ES-I3 (cell line): ENCODE results near the gene ETV6.

Source experiments
- H3K36me3 ChIP-seq: 2 replicates; pipeline ENCODE4 v1.6.1; 2013; ENCODE audit warnings: mild to moderate bottlenecking, low read length, control low read depth, moderate library complexity; ENCODE audit not compliant: insufficient read depth
- H3K4me1 ChIP-seq: 2 replicates; pipeline ENCODE4 v1.6.1; 2013; ENCODE audit warnings: mild to moderate bottlenecking, control low read depth, low read length; ENCODE audit not compliant: insufficient read depth
- H3K9ac ChIP-seq: 2 replicates; pipeline ENCODE4 v1.6.1; 2013; ENCODE audit warnings: low read depth, mild to moderate bottlenecking, low read length, moderate library complexity
- H3K9me3 ChIP-seq: 2 replicates; pipeline ENCODE4 v1.6.1; 2013; ENCODE audit warnings: mild to moderate bottlenecking, low read length, moderate library complexity; ENCODE audit not compliant: control insufficient read depth, insufficient read depth

Gene ETV6

DNA sequence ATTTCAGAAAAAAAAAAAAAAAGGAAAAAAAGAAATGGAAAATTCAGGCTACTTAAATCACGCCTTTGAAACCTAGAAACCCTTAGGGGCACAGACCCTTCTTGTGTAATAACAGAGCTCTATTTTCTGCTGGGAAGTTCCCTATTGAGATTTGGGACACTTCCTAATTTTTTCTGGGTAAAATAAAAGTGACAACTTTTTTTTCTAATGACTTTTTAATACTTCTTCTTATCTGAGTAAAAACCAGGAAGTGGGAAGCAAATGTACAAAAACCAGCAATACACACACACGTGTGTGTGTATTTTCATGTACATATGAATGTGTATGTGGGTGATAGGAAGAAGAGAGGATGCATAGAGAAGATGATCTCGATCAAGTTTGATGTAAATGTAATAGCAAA, 35.8 kb downstream of the ETV6 start:
- Histone ChIP-seq H3K36me3 (no peaks in the 10 kb centered on the region), H3K9me3 (no peaks in the 10 kb centered on the region), H3K4me1 (peaks cover 20% of the 10 kb centered on the region), H3K9ac (no peak overlapping the region)

DNA sequence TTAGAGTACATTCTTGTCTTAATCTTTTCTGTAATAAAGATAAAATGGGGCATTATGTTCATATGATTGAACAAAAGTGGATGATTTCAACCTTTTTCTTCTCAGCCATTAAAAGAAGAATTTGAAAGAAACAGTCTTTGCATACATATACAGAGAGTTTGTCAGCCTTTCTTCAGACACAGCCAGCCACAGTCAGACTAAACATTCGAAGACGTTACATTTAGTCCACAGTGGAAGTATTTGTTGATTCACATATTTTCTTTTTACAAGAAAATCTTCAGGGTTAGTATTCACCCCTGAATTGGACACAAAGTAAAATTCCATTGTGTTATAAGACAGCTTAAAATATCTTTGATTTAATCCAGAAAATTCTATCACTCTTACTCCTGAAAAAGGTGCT, 36.2 kb downstream of the ETV6 start:
- Histone ChIP-seq H3K9ac (no peak overlapping the region), H3K4me1 (peaks cover 20% of the 10 kb centered on the region)

DNA sequence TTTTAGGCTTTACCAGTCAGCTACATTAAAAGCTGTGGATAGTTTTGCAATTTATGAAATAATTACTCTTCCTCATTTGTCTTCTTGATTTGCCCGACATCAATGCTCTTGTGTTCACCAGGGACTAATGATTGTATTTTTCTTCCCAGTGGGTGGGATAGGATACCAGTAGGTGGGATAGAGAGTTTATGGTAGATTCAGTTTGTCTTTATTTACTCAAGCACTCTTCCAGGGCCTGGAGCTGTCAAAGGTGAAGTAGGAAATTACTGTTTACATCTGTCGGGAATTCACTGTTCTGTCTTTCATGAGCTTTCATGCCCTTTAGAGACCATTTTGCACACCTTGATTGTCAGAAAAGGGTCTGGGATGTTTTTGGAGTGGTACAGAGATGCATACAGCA, 36.6 kb downstream of the ETV6 start:
- no peaks in the 10 kb centered on the region for H3K36me3 ChIP-seq
- no peaks in the 10 kb centered on the region for H3K9me3 ChIP-seq
- no peak overlapping the region for H3K9ac ChIP-seq
- H3K4me1 ChIP-seq, result peaks cover 20% of the 10 kb centered on the region

More for the DNA sequence above, 36.2 kb downstream of the ETV6 start:
- H3K36me3 ChIP-seq, result no peaks in the 10 kb centered on the region
- H3K9me3 ChIP-seq, result no peaks in the 10 kb centered on the region

DNA sequence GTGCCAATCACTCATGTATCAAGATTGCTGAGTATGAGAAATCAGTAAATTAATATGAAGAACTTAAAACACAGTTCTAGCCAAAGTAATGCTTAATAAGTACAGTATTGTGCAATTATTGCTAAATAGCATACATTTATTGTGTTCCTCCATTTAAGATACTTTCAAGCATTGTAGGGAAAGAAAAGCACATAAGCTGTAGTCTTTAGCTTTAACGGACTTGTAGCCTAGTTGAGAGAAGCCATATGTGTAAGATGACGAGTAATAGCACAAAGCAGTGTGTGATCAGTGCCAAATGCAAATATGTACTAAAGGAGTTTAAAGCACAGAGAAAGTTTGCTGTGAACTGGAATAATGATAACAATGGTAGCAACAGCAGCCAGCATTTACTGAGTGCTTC, 38.1 kb downstream of the ETV6 start:
- Histone ChIP-seq H3K4me1 (peaks cover 20% of the 10 kb centered on the region), H3K9ac (no peak overlapping the region), H3K9me3 (no peaks in the 10 kb centered on the region), H3K36me3 (no peaks in the 10 kb centered on the region)

DNA sequence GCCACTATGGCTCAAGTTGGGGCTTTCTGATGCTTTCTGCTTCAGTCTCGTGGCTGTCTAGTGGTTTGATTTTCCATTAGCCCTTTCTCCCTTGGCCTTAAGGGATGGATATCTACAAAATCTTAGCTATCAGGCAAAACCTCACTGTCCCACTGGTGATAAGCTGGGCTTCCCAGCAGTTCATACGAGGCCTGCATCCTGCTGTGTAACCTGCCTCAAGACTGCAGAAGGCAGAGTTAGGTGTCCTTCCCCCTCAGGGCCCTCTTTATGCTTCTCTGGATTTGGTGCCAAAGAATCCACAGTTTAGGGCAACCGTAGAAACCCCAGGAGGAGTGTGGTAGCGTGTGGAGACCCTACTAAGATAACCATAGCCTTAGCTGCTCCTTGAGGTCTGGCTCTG, 38.9 kb downstream of the ETV6 start:
- Histone ChIP-seq H3K36me3 (no peaks in the 10 kb centered on the region), H3K9ac (no peak overlapping the region), H3K9me3 (no peaks in the 10 kb centered on the region), H3K4me1 (peaks cover 20% of the 10 kb centered on the region)

DNA sequence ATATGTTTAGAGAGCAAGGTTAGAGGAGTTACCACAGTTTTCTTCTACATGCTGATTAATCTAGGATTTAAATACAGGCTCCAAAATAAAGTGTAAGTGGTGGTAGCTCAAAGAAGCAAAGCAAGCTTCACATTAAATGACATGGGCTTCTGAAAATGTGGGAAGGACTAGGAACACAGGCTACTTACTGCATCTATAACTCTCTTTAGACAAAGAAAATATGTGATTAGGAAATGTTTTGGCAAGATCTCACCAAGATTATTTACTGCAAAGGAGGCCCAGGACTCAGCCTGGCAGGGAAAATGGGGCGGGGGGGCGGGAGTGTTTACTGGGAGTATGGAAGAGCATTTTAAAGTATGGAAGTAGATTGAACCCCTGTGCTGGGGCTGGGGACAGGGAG, 39.4 kb downstream of the ETV6 start:
- no peaks in the 10 kb centered on the region for H3K36me3 ChIP-seq
- H3K9ac ChIP-seq, result no peak overlapping the region
- peaks cover 20% of the 10 kb centered on the region for H3K4me1 ChIP-seq
- no peaks in the 10 kb centered on the region for H3K9me3 ChIP-seq

DNA sequence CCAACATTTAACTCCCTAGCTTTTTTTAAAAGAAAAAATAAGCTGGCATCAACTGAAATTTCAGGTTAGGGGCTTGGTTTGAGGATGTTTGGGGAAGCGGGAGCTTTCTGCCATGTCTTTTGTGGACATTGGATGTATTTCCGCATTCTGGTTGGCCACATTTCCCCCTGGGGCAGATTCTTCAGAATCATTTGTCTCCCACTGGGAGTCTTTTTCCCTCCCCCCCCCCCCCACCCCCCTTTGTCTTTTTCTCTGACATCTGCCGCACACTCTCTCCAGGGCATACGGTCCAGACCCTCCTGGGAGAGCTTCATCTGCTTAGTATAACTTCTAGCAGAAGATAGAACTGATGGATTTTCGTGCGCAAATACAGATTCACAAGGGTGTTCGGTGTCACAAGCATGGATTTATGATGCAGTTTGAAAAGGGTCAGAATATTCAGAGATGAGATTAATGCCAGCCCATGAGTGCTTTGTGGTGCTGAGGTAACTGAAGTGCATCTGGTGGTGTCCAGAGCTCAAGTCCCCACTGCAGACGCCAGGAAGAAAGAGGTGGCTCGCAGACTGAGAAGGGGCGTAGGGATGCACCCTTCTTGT, 40.2 kb downstream of the ETV6 start:
- Histone ChIP-seq H3K9ac (no peak overlapping the region), H3K9me3 (no peaks in the 10 kb centered on the region), H3K36me3 (no peaks in the 10 kb centered on the region), H3K4me1 (peaks cover 20% of the 10 kb centered on the region)

DNA sequence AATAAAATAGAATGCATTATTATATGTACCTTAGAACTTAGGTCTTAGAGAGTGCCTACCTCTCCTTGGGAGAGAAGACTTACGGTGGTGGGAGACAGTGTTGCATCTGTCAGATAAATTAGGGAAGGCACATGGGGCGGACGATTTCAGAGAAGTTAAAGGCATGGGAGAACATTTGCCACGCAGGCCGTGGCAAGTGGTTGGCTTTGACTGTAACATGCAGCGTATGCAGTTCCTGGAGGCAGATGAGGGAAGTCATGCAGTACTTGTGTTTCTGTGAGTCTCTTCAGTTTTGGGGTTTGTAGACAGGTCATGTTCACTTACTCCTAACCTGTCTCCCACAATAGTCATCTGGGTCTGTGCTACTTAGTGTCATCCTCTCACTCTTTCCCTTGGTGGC, 43.6 kb downstream of the ETV6 start:
- Histone ChIP-seq H3K9me3 (no peaks in the 10 kb centered on the region), H3K36me3 (no peaks in the 10 kb centered on the region), H3K4me1 (peaks cover 8% of the 10 kb centered on the region; the same call in 1 of the 2 replicates), H3K9ac (no peak overlapping the region)

DNA sequence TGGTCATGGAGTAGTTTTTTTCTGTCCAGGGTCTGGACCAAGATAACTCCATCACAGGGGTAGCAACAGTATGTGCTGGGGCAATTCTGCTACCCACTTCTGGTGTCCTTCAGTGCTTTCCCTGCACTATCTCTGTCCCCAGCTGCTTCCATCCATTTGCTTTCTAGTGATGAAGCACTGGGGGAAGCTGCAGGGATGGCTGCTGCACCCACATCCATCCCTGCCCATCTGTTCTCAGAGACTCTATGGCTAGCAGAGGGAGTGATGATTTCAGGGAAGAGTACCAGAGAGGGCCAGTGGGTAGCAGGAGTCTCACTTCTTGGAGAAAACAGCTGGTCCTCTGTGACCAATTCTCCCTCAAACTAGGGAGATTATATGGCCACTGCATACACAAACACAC, 44.1 kb downstream of the ETV6 start:
- no peaks in the 10 kb centered on the region for H3K36me3 ChIP-seq
- no peak overlapping the region for H3K9ac ChIP-seq
- H3K4me1 ChIP-seq, result peaks cover 4% of the 10 kb centered on the region; the same call in 1 of the 2 replicates
- H3K9me3 ChIP-seq, result no peaks in the 10 kb centered on the region

DNA sequence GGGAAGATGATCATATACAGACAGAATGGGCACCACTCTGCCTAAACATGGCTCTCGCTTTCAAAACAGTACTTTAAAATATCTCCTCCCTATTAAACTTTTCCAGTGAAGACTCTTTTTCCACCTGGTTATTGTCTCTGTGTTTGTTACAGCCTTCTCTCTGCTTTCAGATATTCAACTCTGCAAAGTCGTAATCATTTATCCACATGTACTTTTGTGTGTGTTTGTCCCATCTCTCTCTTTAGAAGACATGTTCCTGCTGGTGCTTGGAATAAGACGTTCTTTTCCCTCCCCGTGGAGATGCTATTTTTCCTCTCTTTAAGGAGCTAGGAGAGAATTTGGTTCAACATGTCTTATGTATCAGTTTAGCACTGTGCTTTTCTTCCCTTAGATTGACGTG, 45.1 kb downstream of the ETV6 start:
- Histone ChIP-seq H3K9me3 (no peaks in the 10 kb centered on the region), H3K9ac (no peak overlapping the region), H3K36me3 (no peaks in the 10 kb centered on the region), H3K4me1 (peaks cover 4% of the 10 kb centered on the region; the same call in 1 of the 2 replicates)

DNA sequence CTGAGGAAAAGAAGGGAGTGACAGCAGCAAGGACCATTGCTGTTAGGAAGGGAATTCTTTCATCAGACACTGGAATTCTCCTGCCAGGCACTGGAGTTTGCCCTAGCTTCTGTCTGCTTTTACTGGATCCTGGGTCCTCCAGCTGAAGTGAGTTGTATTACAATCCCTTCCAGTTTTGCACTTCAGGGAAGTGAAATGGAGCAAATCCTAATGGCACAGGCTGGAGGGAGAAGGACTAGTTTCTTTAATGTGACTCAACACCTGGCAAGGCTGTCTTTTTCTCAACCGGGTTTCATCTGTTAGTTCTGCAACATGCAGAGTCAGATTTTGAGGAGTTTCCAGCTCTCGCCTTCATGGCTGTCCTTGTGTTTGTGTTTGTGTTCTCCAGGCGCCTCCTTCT, 45.8 kb downstream of the ETV6 start:
- no peak overlapping the region for H3K9ac ChIP-seq
- no peaks in the 10 kb centered on the region for H3K36me3 ChIP-seq
- no peaks in the 10 kb centered on the region for H3K9me3 ChIP-seq
- H3K4me1 ChIP-seq, result no peaks in the 10 kb centered on the region

DNA sequence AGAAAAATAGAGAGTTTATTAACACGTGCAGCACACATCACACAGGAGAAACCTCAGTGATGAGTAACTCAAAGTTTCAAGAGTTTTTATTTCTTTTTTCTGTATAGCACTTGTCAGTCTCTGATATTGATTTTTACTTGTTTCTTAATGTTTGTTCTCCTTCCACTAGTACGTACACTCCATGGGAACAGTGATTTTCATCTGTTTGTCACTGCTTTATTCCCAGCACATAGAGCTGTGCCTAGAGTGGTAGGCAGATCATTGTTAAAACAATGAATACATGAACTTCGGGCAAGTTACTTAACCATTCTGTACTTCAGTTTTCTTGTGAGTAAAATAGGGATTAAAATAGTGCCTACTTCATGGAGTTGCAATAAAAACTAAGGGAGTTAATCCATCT, 46.6 kb downstream of the ETV6 start:
- H3K9ac ChIP-seq, result no peak overlapping the region
- H3K36me3 ChIP-seq, result no peaks in the 10 kb centered on the region
- peaks cover 5% of the 10 kb centered on the region for H3K4me1 ChIP-seq
- H3K9me3 ChIP-seq, result no peaks in the 10 kb centered on the region

DNA sequence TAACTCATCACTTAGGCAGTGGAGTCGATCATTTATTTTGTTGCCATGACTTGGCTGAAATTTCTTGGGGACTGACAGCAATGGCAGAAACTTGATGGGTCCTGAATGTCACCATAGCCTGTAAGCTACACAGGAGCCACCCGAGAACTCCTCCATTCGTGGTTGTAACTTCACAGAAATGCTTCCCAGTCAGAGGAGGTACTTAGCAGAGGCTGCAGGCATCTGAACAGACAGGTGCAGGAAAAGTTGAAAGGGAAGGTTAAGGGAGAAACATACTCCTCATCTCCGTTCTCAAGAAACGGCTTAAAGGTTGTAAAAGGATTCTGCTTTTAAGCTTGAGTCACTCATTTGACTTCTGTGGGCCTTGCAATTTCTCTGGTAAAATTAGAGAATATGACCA, 47.7 kb downstream of the ETV6 start:
- Histone ChIP-seq H3K9ac (no peak overlapping the region), H3K4me1 (peaks cover 11% of the 10 kb centered on the region), H3K36me3 (no peaks in the 10 kb centered on the region), H3K9me3 (no peaks in the 10 kb centered on the region)

DNA sequence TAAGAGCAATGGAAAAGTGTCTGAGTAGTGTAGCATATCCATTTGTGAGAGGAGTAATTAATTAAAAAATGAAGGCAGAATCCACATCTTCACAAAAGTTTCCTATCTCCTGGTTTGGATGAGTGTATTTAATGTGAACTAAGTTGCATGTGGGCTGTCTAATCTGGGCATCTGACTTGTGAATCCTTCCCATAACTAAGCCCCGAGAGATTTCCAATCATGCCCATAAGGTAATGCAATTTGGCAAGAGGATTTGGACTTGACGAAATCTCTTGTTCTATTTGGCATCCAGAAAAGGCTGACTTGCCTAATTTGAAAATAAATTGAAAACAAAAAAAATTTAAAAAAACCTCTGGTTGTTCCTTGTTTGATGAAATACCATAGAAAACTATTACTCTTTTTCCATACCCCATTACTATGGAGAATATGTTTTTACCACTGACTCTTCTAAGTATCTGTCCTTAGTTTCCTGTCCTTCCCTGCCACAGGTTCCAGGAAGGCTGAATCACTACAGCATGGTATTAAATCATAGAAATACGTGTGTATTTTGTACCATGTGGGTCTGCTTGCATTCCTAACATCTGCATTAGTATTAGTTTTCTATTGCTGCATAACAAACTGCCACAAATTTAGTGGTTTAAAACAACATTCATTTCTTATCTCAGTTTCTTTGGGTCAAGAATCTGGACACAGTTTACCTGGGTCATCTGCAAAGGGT, 48.4 kb downstream of the ETV6 start:
- Histone ChIP-seq H3K9me3 (no peaks in the 10 kb centered on the region), H3K36me3 (no peaks in the 10 kb centered on the region), H3K9ac (no peak overlapping the region), H3K4me1 (peaks cover 11% of the 10 kb centered on the region)

DNA sequence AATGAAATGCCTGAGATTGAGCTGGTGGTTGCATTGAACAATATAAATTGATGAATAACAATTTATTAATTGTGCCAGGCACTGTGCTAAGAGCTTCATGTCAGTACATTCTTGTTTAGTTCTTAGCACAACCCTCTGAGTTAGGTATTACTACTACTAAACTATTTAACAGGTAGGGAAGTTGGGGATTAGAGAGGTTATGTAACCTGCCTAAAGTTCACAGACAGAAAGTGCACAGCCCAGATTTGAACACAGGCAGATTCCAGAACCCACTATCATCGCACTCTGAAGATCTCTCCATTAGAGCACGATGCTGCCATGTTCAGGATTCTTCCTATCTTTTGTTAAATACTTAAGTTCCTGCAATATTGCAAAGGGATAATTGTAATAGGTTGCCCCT, 49.3 kb downstream of the ETV6 start:
- H3K9ac ChIP-seq, result no peak overlapping the region
- H3K36me3 ChIP-seq, result no peaks in the 10 kb centered on the region
- peaks cover 11% of the 10 kb centered on the region for H3K4me1 ChIP-seq
- no peaks in the 10 kb centered on the region for H3K9me3 ChIP-seq
